ENCODE results near the gene MAZ. TPM values are rescaled to one million over a fixed set of nuclear protein-coding genes. Genes with fewer than 3 reads are reported as not detected.
A peak's percentile ranks its signal among the peaks of the same experiment; 100 is the strongest.

The MAZ gene
- total and polyA plus RNA-seq, 2 of the 13 experiments (the other 11 are each of a cell fraction or from before 2014, with no cell fraction given) = 203 to 277 TPM

GRCh38 chr16:29815032-29815721 lies 8.8 kb downstream of the MAZ start:
- POLR2A ChIA-PET = interaction anchor here (0.6 to 7.0 kb wide), 19 partner anchors 8 to 250 kb away, joined by 3 to 145 read pairs (median 8); partner anchors contain the start of genes ALDOA, ASPHD1, CDIPT and KCTD13
- WGBS (ENCODE audit: low lambda C conversion rate) = 84% methylated on average over 39 of the region's 39 CpGs
- no peak for DNase-seq (ENCODE audit: low spot score)
- in situ Hi-C loops (cut with HindIII; ENCODE audit: extremely low pct_ligation_motif_present, low pct_unique_long_range_greater_than_20kb) (loop anchor here (25.0 kb wide), 1 partner anchor 847 kb away; the partner anchor contains the start of genes FBRS and PRR14), intact Hi-C loops (cut with micrococcal nuclease; ENCODE audit: unreplicated experiment) (no loop called here)
- no peak for FAIRE-seq
- BruUV-seq (replicated peaks) = TSS peak; percentile 58
- peak overlapping the region in 1 of 3 experiments; percentile 93; a peak in 2 of 6 replicates for H3K4me3 ChIP-seq (replicated peaks in 1 of 3; ENCODE audit: insufficient read depth in 1 of 3, low read depth in 2 of 3, low read length in 3 of 3)
- H3K9me3 ChIP-seq (ENCODE audit: low read length) = no peaks in the 10 kb centered on the region
- no peak overlapping the region for H3K27ac ChIP-seq (ENCODE audit: extremely low read length, insufficient read depth, low read length)
- ATAC-seq = no peak
- H3K36me3 ChIP-seq (replicated peaks in 1 of 2; ENCODE audit: control insufficient read depth in 1 of 2, insufficient read depth in 2 of 2, low read length in 2 of 2) = peaks cover 1 to 15% of the 10 kb centered on the region in 2 experiments; a peak in 2 of 5 replicates
- peak overlapping the region; percentile 79; the same call in 1 of the 2 replicates for H3K9ac ChIP-seq (ENCODE audit: insufficient read depth, low read depth, low read length)
- no peak overlapping the region for H2AFZ ChIP-seq (ENCODE audit: low read length)
- peaks cover 0 to 12% of the 10 kb centered on the region in 2 experiments; a peak in 2 of 5 replicates for H3K27me3 ChIP-seq (ENCODE audit: control insufficient read depth in 1 of 2, insufficient read depth in 2 of 2, low read length in 2 of 2)
- peak overlapping the region; percentile 99; the same call in 1 of the 2 replicates for H3K4me2 ChIP-seq (ENCODE audit: low read depth, low read length)
- CTCF ChIA-PET (ENCODE audit: low intra/inter-chr PET ratio, low total read pairs) = interaction anchor here (1.3 kb wide), 1 partner anchor 25 kb away, joined by 4 read pairs; the partner anchor contains the start of gene KIF22
- H4K20me1 ChIP-seq (ENCODE audit: insufficient read depth, low read length) = peaks cover 11% of the 10 kb centered on the region; the same call in 1 of the 2 replicates
- peaks cover 22% of the 10 kb centered on the region for H3K79me2 ChIP-seq (ENCODE audit: insufficient read depth, low read length)
- peaks cover 80% of the 10 kb centered on the region for H3K4me1 ChIP-seq (ENCODE audit: insufficient read depth, low read length)
- TF ChIP-seq NRL (CRISPR knock-in tag; IDR thresholded peaks at IDR 0.05; ENCODE audit: borderline replicate concordance) (peak; percentile 51; the same call in 1 of the 2 replicates), ZNF274 (CRISPR knock-in tag; IDR thresholded peaks at IDR 0.05) (no peak), ZSCAN31 (CRISPR knock-in tag; IDR thresholded peaks at IDR 0.05; ENCODE audit: low read depth) (no peak), PCBP2 (optimal IDR thresholded peaks at IDR 0.05; ENCODE audit: low read depth, low read length, poor library complexity, severe bottlenecking) (peak; percentile 52), MTF2 (CRISPR knock-in tag; IDR thresholded peaks at IDR 0.05; ENCODE audit: borderline replicate concordance) (0 out of 2 replicates have a peak, but pooled peaks have one; percentile 20), NFKB2 (CRISPR knock-in tag; IDR thresholded peaks at IDR 0.05; ENCODE audit: borderline replicate concordance) (peak; percentile 1; the same call in 1 of the 2 replicates), NFIB (CRISPR knock-in tag; IDR thresholded peaks at IDR 0.05; ENCODE audit: borderline replicate concordance) (peak; percentile 71; the same call in 1 of the 2 replicates), ZNF318 (CRISPR knock-in tag; IDR thresholded peaks at IDR 0.05) (no peak)
- TF ChIP-seq, protein P1, sequence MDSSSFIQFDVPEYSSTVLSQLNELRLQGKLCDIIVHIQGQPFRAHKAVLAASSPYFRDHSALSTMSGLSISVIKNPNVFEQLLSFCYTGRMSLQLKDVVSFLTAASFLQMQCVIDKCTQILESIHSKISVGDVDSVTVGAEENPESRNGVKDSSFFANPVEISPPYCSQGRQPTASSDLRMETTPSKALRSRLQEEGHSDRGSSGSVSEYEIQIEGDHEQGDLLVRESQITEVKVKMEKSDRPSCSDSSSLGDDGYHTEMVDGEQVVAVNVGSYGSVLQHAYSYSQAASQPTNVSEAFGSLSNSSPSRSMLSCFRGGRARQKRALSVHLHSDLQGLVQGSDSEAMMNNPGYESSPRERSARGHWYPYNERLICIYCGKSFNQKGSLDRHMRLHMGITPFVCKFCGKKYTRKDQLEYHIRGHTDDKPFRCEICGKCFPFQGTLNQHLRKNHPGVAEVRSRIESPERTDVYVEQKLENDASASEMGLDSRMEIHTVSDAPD (CRISPR knock-in tag; IDR thresholded peaks at IDR 0.05) = 0 out of 2 replicates have a peak, but pooled peaks have one; percentile 25

Data from HepG2 (cell line).